Stimulated activated CD8-positive, alpha-beta memory T cell treated with anti-CD3 and anti-CD28 coated beads, Interleukin-7, amount 100 ng/mL, for 4 hours (primary cell): ENCODE results near the gene AKT1S1.
A peak's percentile ranks its signal among the peaks of the same experiment; 100 is the strongest.

Source experiments
- DNase-seq, 2 donors: peaks; one replicate each; pipeline ENCODE4 v3.0.0-alpha.2; 2020; ENCODE audit warnings: low read depth in 2 of 2

AKT1S1 gene

DNA sequence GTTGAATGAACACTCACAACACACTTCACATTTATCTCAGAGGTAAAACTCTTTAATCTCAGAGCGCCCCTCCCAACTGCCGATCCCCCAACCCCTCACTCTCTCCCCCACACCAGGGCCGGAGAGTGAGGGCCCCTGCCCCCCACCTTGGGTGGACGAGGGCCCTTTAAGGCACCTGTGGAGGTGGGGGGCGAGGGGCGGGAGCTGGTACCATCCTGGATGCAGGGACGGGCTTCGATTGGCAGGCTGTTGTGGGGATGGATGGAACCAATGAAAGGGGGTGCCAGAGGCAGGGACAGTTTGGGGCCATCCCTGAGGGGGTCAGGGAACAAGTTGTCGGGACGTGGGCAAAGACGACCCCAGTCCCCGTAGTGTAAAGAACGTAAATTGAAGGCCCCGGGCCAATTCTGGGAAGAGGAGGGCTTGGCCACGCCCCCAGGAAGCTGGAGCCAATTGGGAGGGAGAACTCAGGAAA lies 8.1 kb downstream of the AKT1S1 start:
- no peak for DNase-seq

- DNase-seq = peak; percentile 81 to 84
Measured at GRCh38 chr19:49866933-49867782, 10.0 kb downstream of the AKT1S1 start, which contains the start of gene PNKP. Gene PNKP, minus strand, starts transcription at chr19:49867576. Its CDS starts 372 bp downstream, at chr19:49867204.

DNA sequence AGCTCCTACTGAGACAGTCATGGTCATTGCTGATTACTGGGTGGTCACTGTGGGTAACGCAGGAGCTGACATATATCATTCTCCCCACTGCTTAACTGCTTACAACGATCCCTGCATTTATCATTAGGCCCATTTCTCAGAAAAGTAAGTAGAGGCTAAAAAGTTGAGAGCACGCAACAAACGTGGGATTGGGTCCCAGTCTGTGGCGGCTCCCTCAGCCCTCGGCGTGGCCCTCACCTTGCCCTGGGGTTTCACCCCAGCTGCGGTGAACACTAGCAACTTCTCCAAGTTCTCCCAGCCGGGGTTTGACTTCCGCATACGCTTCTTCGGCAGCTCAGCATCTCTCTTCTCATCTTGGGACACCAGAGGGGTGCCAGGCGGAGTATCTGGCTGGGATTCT lies 12.3 kb downstream of the AKT1S1 start:
- DNase-seq = no peak

GRCh38 chr19:49863935-49864320 lies 13.2 kb downstream of the AKT1S1 start:
- DNase-seq = no peak

DNA sequence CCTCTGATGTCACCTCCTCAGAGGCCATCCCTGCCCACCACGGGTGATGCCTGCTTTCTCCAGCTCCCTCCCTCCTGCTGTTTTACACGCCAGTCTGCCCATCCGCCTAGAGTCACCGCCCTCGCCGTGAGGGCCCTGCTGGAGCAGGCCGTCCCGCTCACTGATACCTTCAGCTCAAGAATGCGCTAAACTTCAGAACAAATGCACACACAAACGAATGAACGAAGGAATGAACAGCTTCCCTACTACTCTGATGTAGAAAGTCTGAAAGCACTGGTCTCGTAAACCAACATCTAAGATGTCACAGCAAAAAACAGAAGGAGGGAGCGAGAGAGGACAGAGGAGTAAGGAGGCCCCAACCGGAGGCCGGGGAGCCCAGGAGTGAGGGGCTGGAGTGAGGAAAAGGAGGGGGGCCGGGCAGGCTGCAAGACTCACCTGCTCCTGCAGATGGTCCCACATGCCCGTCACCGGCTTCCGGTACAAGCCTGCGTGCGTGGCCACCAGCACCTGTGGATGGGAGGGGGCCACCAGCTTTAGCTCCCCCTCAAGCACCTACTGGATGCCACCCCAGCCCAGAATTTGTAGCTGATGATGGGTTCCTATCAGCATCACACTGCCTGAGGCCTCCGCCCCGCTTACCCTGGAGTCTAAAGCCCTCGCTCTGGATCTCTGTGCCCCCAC lies 13.8 kb downstream of the AKT1S1 start:
- DNase-seq = no peak

- no peak for DNase-seq
Measured at GRCh38 chr19:49862391-49863253, 14.5 kb downstream of the AKT1S1 start.

DNA sequence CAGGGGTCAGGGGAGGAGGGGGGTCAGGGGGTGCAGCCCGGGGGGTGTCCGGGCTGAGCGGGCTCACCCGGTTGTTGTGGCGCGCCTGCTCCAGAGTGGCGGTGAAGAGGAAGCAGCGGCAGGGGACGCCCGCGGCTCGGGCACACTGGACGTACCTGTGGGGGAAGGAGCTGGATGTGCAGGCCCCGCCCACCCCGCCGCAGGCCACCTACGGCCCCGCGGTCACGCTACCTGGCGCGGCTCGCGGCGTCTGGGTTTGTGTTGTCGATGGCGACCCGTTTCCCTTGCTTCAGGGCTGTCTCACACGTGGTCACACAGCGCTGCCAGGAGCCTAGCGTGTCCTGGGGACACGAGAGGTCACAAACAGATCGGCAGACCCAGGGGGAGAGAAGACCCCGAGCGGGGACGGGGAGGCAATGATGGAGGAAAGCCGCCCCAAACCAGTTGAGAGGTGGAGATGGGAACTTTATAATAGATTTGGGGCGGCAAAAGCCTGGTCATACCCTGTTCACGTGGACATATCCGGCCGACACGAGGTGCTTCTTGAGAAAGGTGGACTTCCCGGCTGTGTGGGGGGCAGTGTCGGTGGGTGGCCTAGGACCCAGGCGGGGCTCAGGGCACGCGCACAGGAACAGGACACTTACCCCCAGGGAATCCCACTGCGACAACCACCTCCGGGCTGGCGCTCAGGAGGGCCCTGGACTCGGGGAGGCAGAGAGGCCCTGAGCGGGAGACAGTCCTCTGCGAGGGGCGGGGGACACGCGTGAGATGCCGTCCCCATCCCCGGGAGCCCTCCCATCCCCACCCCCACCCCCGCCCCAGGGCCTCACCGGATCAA lies 15.4 kb downstream of the AKT1S1 start:
- no peak for DNase-seq

- no peak for DNase-seq
Measured at GRCh38 chr19:49861107-49861506, 16.0 kb downstream of the AKT1S1 start.

GRCh38 chr19:49860336-49861102 lies 16.6 kb downstream of the AKT1S1 start:
- DNase-seq = no peak

DNA sequence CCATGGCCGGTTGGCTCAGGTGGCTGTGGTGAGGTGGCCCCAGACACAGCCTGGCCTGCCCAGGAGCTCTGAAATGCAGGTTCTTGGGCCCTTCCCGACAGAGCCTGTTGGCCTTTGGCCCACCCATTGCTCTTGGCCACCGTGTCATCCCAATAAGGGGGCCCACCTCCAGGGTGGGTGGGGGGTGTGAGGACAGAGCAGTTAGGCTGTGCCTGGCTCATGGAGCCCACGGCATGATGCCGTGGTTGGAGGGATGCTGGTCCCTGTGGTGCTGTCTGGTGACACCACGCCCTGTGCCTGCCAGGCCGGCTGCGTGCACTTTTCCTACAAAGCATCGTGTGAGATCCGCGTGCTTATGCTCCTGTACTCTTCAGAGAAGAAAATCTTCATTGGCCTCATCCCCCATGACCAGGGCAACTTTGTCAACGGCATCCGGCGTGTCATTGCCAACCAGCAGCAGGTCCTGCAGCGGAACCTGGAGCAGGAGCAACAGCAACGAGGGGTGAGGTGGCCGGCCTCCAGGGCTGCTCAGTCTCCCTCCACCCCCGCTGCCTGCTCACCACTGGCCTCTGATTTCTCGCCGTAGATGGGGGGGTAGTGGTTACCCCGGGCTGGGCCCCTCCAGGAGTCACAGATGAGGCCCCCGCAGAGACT lies 17.3 kb downstream of the AKT1S1 start:
- no peak for DNase-seq

DNA sequence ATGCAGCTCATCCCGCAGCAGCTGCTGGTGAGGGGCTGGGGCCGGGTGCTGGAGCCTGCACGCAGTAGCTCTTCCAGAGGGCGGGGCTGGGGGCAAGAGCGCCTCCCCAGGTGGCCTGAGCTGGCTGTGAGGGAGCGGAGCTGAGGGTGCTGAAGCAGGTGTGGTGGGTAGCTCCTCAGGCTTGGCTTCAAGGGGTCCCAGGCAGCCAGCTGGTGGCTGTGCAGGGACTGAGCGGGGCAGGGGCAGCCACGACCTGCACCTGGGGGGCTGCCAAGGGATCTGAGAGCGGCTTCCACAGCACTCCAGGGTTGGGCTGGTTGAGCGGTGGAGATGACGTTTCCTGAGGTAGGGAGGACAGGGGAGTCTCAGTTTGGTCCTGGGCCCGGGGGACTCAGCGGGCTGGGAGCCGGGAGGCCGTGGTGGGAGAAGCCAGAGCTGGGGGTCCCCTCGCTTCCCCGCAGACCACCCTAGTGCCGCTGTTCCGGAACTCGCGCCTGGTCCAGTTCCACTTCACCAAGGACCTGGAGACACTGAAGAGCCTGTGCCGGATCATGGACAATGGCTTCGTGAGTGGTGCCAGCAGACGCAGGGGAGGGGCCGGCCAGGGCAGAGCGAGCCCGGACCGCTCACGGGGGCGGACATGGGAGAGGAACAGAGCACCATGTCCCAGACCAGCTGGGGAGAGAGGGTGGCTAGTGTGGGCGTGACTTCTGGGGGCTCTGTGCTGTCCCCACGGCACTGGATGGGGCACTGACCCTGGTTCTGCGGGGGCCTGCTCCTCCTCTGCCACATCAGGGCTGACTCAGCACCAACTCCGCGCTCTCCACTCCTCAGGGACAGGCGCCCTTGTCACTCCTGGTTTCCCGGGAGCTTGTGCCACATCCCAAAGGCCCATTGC lies 18.8 kb downstream of the AKT1S1 start:
- no peak for DNase-seq

DNA sequence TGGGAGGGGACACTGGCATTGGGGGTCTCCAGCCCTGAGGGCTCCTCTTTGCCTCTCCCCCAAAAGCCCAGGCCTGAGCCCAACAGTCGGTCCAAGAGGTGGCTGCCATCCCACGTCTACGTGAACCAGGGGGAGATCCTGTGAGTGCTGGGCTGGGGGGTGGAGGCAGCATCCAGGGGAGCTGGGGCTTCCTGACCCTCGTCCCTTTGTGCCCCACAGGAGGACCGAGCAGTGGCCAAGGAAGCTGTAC lies 19.4 kb downstream of the AKT1S1 start:
- DNase-seq = no peak

- no peak for DNase-seq
Measured at GRCh38 chr19:49857061-49857837, 19.9 kb downstream of the AKT1S1 start.

- no peak for DNase-seq
Measured at GRCh38 chr19:49856574-49857021, 20.6 kb downstream of the AKT1S1 start.

DNA sequence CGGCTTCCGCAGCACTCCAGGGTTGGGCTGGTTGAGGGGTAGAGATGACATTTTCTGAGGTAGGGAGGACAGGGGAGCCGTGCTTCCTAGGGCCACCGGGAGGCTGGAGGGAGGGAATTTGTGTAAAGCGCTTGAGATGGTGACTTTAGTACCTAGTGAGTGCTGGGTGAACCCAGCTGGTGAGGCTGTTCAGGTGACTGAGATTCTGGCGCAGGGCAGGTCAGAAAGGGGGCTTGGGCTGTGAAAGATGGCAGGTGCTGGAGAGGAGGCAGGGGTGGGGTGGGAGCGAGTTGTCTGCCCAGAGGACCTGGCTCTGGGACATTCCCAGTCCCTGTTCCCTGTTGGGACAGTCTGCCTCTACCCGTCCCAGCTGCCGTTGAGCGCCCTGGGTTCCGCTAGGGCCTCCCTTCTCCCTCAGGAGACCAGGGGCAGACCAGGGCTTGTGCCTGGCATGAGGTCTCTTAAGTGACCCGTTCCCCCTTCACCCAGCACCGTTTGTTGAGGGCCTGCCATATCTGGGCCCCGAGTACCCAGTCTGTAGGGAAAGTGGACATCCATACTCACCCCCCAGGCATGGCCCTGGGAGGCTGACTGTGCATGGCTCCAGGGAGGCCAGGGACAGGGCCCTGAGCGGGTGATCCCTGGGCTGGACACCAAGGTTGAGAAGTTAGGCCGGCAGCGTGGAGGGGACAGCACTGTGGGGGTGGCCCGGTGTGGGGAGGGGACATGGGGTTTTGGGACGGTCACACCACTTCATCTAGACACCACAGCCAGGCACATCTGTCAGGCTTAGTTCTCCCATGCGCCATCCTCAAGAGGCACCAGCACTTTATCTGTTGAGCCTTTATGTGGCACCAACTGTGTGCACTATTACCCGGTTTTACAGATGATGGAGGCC lies 21.2 kb downstream of the AKT1S1 start:
- DNase-seq = no peak

GRCh38 chr19:49855277-49855675 lies 21.9 kb downstream of the AKT1S1 start:
- DNase-seq = no peak
